Measurements from ENCODE around the gene USP34. TPM values are rescaled to one million over a fixed set of nuclear protein-coding genes. Genes with fewer than 3 reads are reported as not detected.

The USP34 gene
- total and polyA plus RNA-seq, 7 donors, result 40.2 to 71.5 (median 54.0) TPM

DNA sequence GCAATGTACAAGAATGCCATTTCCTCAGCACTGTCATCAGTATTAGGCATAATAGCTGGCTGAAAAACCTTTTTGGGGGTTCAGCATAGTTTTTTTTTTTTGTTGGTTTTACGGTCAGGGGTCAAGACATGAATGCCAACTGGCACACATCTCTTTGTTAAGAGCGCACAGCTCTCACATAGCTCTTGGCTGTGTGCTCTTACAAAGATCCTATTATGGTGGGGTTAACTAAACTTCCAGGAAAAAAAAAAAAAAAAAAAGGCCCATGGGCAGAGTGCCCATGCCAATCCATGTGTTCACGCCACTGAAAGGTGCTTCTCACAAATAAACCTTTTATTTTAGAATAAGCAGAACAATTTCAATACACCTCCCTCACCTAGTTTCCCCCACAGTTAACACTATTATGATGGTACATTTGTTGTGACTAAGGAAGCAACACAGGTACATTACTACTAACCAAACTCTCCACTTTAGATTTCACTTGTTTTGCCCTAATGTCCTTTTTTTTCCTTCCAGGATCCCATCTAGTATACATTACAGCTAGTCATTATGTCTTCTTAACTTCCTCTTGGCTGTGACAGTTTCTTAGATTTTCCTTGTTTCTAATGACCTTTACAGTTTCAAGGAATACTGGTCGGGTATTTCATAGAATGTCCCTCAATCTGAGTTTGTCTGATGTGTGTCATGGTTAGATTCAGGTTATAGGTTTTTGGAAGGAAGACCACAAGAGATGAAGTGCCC is 252.6 kb downstream of the USP34 start:
- peaks cover 2 to 92% of the 10 kb centered on the region in 2 donors for H3K36me3 ChIP-seq (ENCODE audit: insufficient read depth in 1 of 2, low read depth in 1 of 2)
- H3K4me3 ChIP-seq, result no peak overlapping the region
- no peak for TF ChIP-seq CTCF (IDR thresholded peaks at IDR 0.05)
- H3K4me1 ChIP-seq, result no peaks in the 10 kb centered on the region
- no peaks in the 10 kb centered on the region for H3K27me3 ChIP-seq (ENCODE audit: insufficient read depth in 3 of 3, low read length in 2 of 3)
- intact Hi-C loops (cut with DNase I), result no loop called here
- H3K27ac ChIP-seq, result no peak overlapping the region
- DNase-seq (no peak), ATAC-seq (peak in 1 of 4 donors; percentile 12)
- H3K9me3 ChIP-seq, result no peaks in the 10 kb centered on the region
- 82 to 88% (median 88%) methylated on average over 4 of the region's 4 CpGs for WGBS, 3 donors

DNA sequence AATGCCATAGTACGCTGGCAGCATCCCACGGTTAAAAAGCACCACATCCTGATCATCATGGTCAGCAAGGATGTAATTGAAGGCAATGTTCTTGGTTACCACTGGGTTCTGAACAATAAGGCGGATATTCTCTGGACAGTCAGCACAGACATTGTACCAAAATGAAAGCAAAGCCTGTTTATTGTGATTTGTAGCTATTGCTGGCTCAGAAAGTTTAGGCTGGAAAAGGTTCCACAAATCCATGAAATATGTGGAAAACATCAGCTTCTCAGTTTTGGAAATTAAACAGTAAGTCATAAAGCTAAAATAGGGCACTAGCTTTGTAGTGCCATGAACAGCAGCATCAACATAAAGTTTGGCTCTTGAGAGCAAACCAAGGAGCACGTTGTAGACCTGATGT is 256.7 kb downstream of the USP34 start:
- Histone ChIP-seq H3K4me3 (no peak overlapping the region), H3K36me3 (ENCODE audit: insufficient read depth in 1 of 2, low read depth in 1 of 2) (peaks cover 0 to 73% of the 10 kb centered on the region in 2 donors), H3K27ac (no peak overlapping the region), H3K27me3 (ENCODE audit: insufficient read depth in 3 of 3, low read length in 2 of 3) (no peaks in the 10 kb centered on the region), H3K9me3 (no peaks in the 10 kb centered on the region), H3K4me1 (peaks cover 22% of the 10 kb centered on the region)
- DNase-seq (no peak), ATAC-seq (no peak)
- intact Hi-C loops (cut with DNase I), result no loop called here
- no peak for TF ChIP-seq CTCF (IDR thresholded peaks at IDR 0.05)
- WGBS, 3 donors, result 84 to 92% (median 85%) methylated on average over 4 of the region's 4 CpGs

GRCh38 chr2:61210332-61210981 is 260.4 kb downstream of the USP34 start:
- ATAC-seq (peak; percentile 94 to 97 (median 95)), DNase-seq (no peak)
- Histone ChIP-seq H3K27me3 (ENCODE audit: insufficient read depth in 3 of 3, low read length in 2 of 3) (no peaks in the 10 kb centered on the region), H3K4me1 (peaks cover 22% of the 10 kb centered on the region), H3K4me3 (no peak overlapping the region), H3K36me3 (ENCODE audit: insufficient read depth in 1 of 2, low read depth in 1 of 2) (peaks cover 7 to 79% of the 10 kb centered on the region in 2 donors), H3K9me3 (no peaks in the 10 kb centered on the region), H3K27ac (peak overlapping the region; percentile 67)
- intact Hi-C loops (cut with DNase I), result no loop called here
- TF ChIP-seq CTCF (IDR thresholded peaks at IDR 0.05), result no peak
- WGBS, 3 donors, result 86 to 87% (median 86%) methylated on average over 5 of the region's 5 CpGs

GRCh38 chr2:61205132-61205531 is 265.8 kb downstream of the USP34 start:
- H3K27ac ChIP-seq, result no peak overlapping the region
- no peaks in the 10 kb centered on the region for H3K9me3 ChIP-seq
- H3K4me3 ChIP-seq, result no peak overlapping the region
- WGBS, 3 donors, result 83 to 86% (median 84%) methylated on average over 7 of the region's 7 CpGs
- H3K27me3 ChIP-seq (ENCODE audit: insufficient read depth in 3 of 3, low read length in 2 of 3), result no peaks in the 10 kb centered on the region
- ATAC-seq (no peak), DNase-seq (no peak)
- peaks cover 7 to 94% of the 10 kb centered on the region in 2 donors for H3K36me3 ChIP-seq (ENCODE audit: insufficient read depth in 1 of 2, low read depth in 1 of 2)
- no peak for TF ChIP-seq CTCF (IDR thresholded peaks at IDR 0.05)
- H3K4me1 ChIP-seq, result peaks cover 9% of the 10 kb centered on the region
- intact Hi-C loops (cut with DNase I), result no loop called here

Measured in psoas muscle (tissue), 8 donors.